HG02642 (cell line): ENCODE results near the gene DNM2.
"Not testable (repeated sequence)": the region's sequence is repeated elsewhere in the genome, so short reads cannot be mapped to it uniquely, and the experiment has no call there.

Source experiments
- ATAC-seq: cut with Tn5 transposase; IDR thresholded peaks from one replicate; pipeline ENCODE4 v1.9.1; 2021; ENCODE audit warnings: mild to moderate bottlenecking; ENCODE audit not compliant: unreplicated experiment, poor library complexity

DNM2 gene

GRCh38 chr19:10720607-10721125 lies 2.8 kb downstream of the DNM2 start:
- ATAC-seq = no peak

- ATAC-seq = no peak
Observed at GRCh38 chr19:10723591-10723990, 5.7 kb downstream of the DNM2 start.

DNA sequence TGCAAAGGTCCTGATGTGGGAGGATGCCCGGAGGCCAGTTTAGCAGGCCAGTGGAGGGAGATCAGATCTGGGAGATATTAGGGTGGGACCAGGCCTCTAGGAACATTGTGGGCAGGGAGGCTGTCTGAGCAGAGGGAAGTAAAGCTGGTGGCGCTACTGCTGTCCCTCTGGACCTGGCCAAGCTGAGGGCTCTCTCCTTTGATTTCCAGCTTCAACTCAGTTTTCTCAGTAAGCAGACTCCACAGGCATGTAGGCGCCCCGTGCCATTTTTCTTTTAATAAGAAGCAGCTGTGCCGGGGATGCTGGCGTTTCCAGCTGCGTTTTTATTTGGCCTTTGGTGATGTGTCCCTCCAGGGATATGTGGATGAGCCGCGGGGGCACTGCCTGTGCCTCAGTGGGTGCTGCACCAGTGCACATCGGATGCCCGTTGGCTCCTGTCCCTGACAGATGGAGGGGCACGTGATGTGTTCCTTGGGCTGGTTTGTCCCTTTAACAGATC lies 6.7 kb downstream of the DNM2 start:
- no peak for ATAC-seq

DNA sequence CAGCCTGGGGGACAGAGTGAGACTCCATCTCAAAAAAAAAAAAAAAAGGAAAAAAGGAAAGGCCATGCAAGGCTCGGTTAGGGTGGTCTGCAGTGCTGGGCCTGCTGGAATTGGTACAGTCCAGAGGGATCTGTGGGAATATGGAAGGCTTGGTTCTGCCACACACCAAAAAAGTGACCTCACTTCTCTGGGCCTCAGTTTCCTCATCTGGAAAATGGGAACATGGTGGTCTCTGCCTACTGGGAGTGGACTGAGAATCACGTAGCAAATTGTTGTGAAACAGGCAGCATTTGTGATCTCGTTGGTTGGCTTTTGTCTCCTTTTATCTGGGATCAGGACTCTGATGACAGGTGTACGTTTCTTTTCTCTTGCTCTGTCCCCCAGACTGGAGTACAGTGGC lies 7.5 kb downstream of the DNM2 start:
- no peak for ATAC-seq

- ATAC-seq = no peak
Observed at GRCh38 chr19:10726268-10726667, 8.4 kb downstream of the DNM2 start.

DNA sequence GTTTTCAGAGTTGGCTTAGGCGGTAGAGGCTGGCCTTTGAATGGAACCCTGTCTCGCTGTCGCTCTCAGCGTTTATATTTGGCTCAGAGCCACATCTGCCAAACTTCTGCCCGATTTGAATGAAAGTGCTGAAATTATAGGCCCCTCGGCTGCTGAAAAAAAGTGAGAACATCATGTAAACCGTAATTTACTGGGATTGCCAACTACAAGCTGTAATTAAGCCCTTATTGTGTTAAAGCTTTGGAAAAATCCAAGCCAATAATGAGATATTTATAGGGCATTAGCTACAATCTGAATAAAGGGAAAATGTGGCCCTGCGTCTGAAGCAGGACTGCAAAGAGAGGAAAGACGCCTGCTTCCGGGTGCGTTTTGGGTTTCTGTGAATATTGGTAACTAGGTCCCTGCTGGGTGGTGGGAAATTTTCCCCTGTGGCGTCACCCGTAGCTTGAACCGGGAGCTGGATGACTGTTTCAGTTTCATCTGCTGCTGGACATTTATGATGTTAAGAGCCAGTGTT lies 9.9 kb downstream of the DNM2 start:
- no peak for ATAC-seq

GRCh38 chr19:10729411-10729810 lies 11.5 kb downstream of the DNM2 start:
- no peak for ATAC-seq

DNA sequence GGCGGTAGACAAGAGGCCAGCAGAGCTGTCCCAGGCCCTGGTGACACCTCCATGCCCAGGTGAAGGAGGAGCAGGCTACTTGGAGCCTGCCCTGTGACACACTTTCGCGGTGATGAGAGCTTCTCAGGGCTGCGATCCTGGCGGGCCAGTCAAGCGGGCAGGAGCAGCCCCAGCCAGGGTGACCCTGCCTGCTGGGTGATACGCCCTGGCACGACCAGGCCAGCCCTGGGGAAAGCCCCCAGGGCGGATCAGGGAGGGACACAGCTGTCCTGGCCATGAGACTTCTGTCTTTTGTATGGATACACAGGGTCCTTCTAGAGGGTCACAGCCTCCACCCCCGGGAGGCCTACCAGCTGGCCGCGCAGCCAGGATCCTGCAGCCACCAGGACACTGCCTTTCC lies 13.1 kb downstream of the DNM2 start:
- ATAC-seq = no peak

GRCh38 chr19:10735741-10736140 lies 17.9 kb downstream of the DNM2 start:
- no peak for ATAC-seq

DNA sequence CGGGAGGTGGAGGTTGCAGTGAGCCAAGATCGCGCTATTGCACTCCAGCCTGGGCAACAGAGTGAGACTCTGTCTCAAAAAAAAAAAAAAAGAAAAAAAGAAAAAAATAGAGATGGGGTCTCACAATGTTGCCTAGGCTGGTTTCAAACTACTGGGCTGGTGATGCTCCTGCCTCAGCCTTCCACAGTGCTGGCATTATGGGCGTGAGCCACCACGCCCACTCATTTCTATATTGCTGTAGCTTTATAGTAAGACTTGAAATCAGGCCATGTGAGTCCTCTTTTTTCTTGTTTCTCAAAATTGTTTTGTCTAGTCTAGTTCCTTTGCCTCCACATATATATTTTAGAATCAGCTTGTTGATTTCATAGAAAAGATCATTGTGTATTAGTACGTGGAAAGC lies 18.3 kb downstream of the DNM2 start:
- no peak for ATAC-seq

DNA sequence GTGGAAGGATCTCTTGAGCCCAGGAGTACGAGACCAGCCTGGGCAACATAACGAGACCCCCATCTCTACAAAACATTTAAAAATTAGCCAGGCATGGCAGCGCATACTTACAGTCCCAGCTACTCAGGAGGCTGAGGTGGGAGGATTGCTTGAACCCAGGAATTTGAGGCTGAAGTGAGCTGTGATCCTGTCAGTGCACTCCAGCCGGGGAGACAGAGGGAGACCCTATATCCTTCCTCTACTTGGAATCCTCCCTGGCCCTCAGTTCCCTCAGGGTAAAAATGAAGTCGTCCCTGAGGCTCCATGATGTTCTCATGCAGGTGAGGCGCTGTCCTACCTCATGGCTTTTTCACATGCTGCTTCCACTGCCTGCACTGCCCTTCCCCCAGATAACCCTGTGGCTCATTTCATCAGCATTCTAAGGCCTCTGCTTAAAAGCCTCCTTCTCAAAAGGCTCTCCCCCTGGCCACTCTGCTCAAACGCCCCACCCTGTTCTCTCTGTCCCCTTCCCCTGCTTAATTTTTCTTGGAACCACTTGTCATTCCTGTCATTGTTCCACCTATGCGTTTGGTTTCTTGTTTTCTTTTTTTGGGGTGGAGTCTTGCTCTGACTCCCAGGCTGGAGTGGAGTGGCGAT lies 19.2 kb downstream of the DNM2 start:
- ATAC-seq = no peak

DNA sequence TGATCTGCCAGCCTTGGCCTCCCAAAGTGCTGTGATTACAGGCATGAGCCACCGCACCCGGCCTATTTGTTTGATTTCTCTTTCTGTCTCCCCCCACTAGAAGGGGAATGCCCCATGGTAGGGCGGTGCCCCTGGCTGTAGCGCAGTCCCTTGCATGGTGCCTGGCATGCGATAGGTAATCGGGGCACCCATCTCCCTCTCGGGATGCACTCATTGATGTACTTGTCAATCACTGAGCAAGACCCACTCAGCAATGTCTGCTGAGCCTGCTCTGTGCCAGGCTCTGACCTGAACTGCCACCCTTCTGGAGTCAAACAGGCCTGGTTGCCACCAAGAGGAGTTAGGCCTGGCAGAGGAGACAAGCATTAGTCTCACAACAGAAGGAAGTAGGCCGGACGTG lies 19.8 kb downstream of the DNM2 start:
- ATAC-seq = no peak

DNA sequence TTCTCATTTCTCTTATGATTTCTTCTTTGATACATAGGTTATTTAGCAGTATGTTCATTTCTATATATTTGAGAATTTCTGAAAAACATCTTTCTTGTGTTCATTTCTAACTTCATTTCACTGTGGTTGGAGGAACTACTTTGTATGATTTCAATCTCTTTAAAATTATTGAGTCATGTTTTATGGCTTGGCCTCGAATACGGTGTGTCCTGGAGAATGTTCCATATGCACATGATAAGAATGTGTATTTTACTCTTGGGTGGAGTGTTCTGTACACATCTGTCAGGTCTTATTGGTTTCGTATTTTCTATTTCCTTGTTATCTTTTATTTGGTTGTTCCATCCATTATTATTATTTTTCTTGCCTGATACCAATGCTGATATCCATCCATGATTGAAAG lies 22.9 kb downstream of the DNM2 start:
- ATAC-seq = no peak

GRCh38 chr19:10742476-10742875 lies 24.6 kb downstream of the DNM2 start:
- no peak for ATAC-seq

DNA sequence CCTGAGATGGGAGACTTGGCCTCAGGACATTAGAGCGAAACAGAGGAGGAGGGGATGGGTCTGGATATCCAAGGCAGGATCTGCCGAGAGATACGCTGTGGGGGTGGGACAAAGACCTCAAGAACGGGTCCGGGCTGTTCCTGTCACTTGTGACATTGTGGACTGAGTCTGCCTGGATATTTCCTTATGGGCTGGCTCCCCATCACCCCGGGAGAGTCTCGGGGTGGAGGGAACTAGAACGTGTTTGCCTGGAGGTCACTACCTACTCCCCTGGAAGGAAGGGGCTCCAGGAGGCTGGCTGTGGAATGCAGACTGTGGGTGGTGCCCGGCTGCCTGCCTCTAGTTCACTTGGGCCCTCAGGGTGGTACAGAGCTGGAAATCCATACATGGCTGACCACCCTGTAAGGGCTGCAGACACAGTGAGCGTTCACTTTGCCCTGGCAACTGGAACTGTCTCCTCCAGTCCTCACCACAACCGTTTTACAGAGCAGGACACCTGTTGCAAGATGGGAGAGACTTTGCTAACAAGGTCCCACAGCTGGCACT lies 26.4 kb downstream of the DNM2 start:
- no peak for ATAC-seq

- ATAC-seq = no peak
Observed at GRCh38 chr19:10744801-10745293, 27.0 kb downstream of the DNM2 start.

- ATAC-seq = not testable (repeated sequence)
Observed at GRCh38 chr19:10746437-10746836, 28.6 kb downstream of the DNM2 start.

DNA sequence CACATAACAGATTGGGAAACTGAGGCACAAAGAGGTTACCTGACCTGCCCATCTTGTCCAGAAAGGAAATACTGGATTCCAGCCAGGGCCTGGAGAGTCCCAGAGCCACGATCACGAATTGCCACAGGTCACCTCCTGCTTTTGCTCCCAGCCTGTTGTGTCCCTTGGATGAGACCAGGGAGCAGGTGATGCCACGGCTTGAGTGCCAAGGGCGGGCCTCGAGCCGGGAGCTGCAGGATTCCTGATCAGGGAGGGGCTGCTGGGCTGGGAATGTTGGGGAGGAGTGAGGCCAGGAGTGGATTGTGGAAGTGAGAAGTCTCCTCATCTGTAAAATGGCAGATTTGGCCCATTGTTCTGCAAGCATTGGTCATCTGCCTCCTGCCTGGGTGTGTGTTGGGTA lies 29.4 kb downstream of the DNM2 start:
- no peak for ATAC-seq

GRCh38 chr19:10747674-10748073 lies 29.8 kb downstream of the DNM2 start:
- no peak for ATAC-seq

- no peak for ATAC-seq
Observed at GRCh38 chr19:10748195-10748926, 30.5 kb downstream of the DNM2 start.

- ATAC-seq = no peak
Observed at GRCh38 chr19:10748927-10749434, 31.1 kb downstream of the DNM2 start.
